K562 (cell line): Measurements from ENCODE around the gene CBX3. TPM values are rescaled to one million over a fixed set of nuclear protein-coding genes. Genes with fewer than 3 reads are reported as not detected.

Source experiments
- CTBP1 ChIP-seq: fragments of 450-650 bp; IDR thresholded peaks from 2 replicates; pipeline ENCODE4 v1.6.1; 2016; ENCODE audit warnings: borderline replicate concordance
- HNRNPUL1 ChIP-seq: fragments of 200-400 bp; formaldehyde crosslinking; IDR thresholded peaks from 2 replicates; pipeline ENCODE4 v1.6.1; 2017; ENCODE audit warnings: low read length
- MYNN ChIP-seq, 2 experiments: sonication (generic); formaldehyde crosslinking in 1 of 2; IDR thresholded peaks; 2 replicates each; pipeline versions ENCODE4 v1.5.0 to v1.6.1; 2016 to 2020; ENCODE audit warnings: antibody characterized with exemption in 1 of 2, missing genetic modification reagents in 1 of 2
- PHF8 ChIP-seq: fragments of 200-600 bp; sonication (generic); IDR thresholded peaks from 2 replicates; pipeline ENCODE4 v1.6.1; 2012; ENCODE audit warnings: mixed run types, mild to moderate bottlenecking, inconsistent platforms, low read length, moderate library complexity, borderline replicate concordance
- SNIP1 ChIP-seq: fragments of 450-650 bp; IDR thresholded peaks from 2 replicates; pipeline ENCODE4 v1.7.1; 2017; ENCODE audit warnings: low read depth, mild to moderate bottlenecking
- TAF9B ChIP-seq: fragments of 450-650 bp; IDR thresholded peaks from 2 replicates; pipeline ENCODE4 v1.6.1; 2018; ENCODE audit warnings: mild to moderate bottlenecking; ENCODE audit not compliant: partially characterized antibody
- ZBTB8A ChIP-seq: fragments of 450-650 bp; IDR thresholded peaks from 2 replicates; pipeline ENCODE4 v1.6.1; 2018; ENCODE audit warnings: mild to moderate bottlenecking, moderate library complexity; ENCODE audit not compliant: partially characterized antibody
- ZNF764 ChIP-seq: fragments of 250-450 bp; sonication (Bioruptor Pico); IDR thresholded peaks from 2 replicates; pipeline ENCODE4 v1.4.0; 2020; ENCODE audit warnings: low read depth, mild to moderate bottlenecking, moderate library complexity
- polyA plus RNA-seq, 8 experiments: library from polyadenylated mRNA; depleted of rRNA in 4 of 8; stranded (reverse) in 5 of 8; unstranded in 3 of 8; fragments of >200 nt; fragmentation: Nextera tagmentation in 2 of 8; fragmentation: Illumina TruSeq in 1 of 8; extraction: Ambion mirVana in 2 of 8; extraction: Trizol in 1 of 8; gene quantifications; 2 replicates each; pipeline versions ENCODE4 v1.2.1 to v1.2.3, GENCODE V29; 2011 to 2014; ENCODE audit warnings: inconsistent platforms in 1 of 8, missing spikeins in 1 of 8
- total RNA-seq, 7 experiments: library from RNA; depleted of rRNA in 6 of 7; stranded (reverse); fragments of >200 nt in 6 of 7; fragmentation: Illumina TruSeq in 2 of 7; extraction: Trizol in 2 of 7; gene quantifications; 2 replicates each; pipeline versions ENCODE4 v1.2.1 to v1.2.3, GENCODE V29; 2011 to 2021; ENCODE audit warnings: low replicate concordance in 1 of 7
- TF ChIP-seq, protein P1 (sequence below): sonication (generic); formaldehyde crosslinking; IDR thresholded peaks from 2 replicates; pipeline ENCODE4 v1.8.1; 2023; ENCODE audit warnings: mild to moderate bottlenecking, missing genetic modification reagents

CBX3 gene
- total and polyA plus RNA-seq, 9 of the 15 experiments (the other 6 are each of a cell fraction or from before 2014, with no cell fraction given), result 198 to 413 (median 328) TPM

DNA sequence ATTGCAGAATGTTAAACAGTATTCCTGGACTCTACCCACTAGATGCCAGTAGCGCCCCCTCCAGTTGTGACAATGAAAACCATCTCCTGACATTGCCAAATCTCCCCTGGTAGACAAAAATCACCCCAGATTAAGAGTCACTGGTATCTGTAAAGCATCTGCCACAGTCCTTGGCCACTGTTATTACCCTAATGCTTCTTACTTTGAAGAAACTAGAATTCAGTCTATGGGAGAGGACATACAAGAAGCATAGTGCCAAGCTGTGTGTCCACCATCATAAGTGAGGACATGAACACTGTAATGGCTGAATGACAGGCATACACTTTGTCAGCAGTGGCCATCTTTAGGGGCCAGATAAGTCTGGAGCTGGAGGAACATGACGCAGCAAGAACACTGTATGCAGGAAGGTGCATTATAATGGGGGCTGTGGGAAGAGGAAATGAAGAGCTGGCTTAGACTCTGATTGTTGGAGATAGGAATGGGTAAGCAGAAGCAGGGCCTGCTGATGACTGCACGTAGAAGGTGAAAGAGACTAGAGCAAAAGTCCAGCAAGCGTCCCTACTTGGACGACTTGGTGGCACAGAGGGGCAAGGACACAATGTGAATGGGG is 32.5 kb downstream of the CBX3 start (continued):
- peak; percentile 63; the same call in 1 of the 2 replicates for TF ChIP-seq ZNF764 (CRISPR knock-in tag)
- no peak; the same call in 1 of the 2 replicates for TF ChIP-seq PHF8
- TF ChIP-seq CTBP1, result peak; percentile 69; the same call in 1 of the 2 replicates
- TF ChIP-seq HNRNPUL1, result no peak
- TF ChIP-seq ZBTB8A, result no peak
- TF ChIP-seq SNIP1, result no peak
- peak; percentile 67 for TF ChIP-seq TAF9B
- TF ChIP-seq, protein P1, sequence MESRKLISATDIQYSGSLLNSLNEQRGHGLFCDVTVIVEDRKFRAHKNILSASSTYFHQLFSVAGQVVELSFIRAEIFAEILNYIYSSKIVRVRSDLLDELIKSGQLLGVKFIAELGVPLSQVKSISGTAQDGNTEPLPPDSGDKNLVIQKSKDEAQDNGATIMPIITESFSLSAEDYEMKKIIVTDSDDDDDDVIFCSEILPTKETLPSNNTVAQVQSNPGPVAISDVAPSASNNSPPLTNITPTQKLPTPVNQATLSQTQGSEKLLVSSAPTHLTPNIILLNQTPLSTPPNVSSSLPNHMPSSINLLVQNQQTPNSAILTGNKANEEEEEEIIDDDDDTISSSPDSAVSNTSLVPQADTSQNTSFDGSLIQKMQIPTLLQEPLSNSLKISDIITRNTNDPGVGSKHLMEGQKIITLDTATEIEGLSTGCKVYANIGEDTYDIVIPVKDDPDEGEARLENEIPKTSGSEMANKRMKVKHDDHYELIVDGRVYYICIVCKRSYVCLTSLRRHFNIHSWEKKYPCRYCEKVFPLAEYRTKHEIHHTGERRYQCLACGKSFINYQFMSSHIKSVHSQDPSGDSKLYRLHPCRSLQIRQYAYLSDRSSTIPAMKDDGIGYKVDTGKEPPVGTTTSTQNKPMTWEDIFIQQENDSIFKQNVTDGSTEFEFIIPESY (CRISPR knock-in tag), result no peak
- no peak for TF ChIP-seq MYNN (IDR thresholded peaks at IDR 0.05)
- TF ChIP-seq MYNN (CRISPR knock-in tag; IDR thresholded peaks at IDR 0.05), result no peak
